Measurements from ENCODE around the gene PKN1. TPM values are rescaled to one million over a fixed set of nuclear protein-coding genes. Genes with fewer than 3 reads are reported as not detected.
A peak's percentile ranks its signal among the peaks of the same experiment; 100 is the strongest.

Gene PKN1
- total and polyA plus RNA-seq, 2 experiments from 2014 or later = 86.8 to 201 TPM

- TF ChIP-seq STAT1 (IDR thresholded peaks at IDR 0.05; ENCODE audit: unreplicated experiment) (no peak), POLR2AphosphoS5 (IDR thresholded peaks at IDR 0.05; ENCODE audit: low read depth) (no peak), NANOG (IDR thresholded peaks at IDR 0.05; ENCODE audit: borderline replicate concordance) (no peak), CREB1 (CRISPR knock-in tag; IDR thresholded peaks at IDR 0.05; ENCODE audit: low read depth) (no peak), ZNF114 (CRISPR knock-in tag; IDR thresholded peaks at IDR 0.05) (no peak), CTCF (conservative IDR thresholded peaks at IDR 0.05; ENCODE audit: low read depth in 2 of 2) (no peak), JUNB (IDR thresholded peaks at IDR 0.05; ENCODE audit: unreplicated experiment) (no peak)
- TF ChIP-seq, protein P1, sequence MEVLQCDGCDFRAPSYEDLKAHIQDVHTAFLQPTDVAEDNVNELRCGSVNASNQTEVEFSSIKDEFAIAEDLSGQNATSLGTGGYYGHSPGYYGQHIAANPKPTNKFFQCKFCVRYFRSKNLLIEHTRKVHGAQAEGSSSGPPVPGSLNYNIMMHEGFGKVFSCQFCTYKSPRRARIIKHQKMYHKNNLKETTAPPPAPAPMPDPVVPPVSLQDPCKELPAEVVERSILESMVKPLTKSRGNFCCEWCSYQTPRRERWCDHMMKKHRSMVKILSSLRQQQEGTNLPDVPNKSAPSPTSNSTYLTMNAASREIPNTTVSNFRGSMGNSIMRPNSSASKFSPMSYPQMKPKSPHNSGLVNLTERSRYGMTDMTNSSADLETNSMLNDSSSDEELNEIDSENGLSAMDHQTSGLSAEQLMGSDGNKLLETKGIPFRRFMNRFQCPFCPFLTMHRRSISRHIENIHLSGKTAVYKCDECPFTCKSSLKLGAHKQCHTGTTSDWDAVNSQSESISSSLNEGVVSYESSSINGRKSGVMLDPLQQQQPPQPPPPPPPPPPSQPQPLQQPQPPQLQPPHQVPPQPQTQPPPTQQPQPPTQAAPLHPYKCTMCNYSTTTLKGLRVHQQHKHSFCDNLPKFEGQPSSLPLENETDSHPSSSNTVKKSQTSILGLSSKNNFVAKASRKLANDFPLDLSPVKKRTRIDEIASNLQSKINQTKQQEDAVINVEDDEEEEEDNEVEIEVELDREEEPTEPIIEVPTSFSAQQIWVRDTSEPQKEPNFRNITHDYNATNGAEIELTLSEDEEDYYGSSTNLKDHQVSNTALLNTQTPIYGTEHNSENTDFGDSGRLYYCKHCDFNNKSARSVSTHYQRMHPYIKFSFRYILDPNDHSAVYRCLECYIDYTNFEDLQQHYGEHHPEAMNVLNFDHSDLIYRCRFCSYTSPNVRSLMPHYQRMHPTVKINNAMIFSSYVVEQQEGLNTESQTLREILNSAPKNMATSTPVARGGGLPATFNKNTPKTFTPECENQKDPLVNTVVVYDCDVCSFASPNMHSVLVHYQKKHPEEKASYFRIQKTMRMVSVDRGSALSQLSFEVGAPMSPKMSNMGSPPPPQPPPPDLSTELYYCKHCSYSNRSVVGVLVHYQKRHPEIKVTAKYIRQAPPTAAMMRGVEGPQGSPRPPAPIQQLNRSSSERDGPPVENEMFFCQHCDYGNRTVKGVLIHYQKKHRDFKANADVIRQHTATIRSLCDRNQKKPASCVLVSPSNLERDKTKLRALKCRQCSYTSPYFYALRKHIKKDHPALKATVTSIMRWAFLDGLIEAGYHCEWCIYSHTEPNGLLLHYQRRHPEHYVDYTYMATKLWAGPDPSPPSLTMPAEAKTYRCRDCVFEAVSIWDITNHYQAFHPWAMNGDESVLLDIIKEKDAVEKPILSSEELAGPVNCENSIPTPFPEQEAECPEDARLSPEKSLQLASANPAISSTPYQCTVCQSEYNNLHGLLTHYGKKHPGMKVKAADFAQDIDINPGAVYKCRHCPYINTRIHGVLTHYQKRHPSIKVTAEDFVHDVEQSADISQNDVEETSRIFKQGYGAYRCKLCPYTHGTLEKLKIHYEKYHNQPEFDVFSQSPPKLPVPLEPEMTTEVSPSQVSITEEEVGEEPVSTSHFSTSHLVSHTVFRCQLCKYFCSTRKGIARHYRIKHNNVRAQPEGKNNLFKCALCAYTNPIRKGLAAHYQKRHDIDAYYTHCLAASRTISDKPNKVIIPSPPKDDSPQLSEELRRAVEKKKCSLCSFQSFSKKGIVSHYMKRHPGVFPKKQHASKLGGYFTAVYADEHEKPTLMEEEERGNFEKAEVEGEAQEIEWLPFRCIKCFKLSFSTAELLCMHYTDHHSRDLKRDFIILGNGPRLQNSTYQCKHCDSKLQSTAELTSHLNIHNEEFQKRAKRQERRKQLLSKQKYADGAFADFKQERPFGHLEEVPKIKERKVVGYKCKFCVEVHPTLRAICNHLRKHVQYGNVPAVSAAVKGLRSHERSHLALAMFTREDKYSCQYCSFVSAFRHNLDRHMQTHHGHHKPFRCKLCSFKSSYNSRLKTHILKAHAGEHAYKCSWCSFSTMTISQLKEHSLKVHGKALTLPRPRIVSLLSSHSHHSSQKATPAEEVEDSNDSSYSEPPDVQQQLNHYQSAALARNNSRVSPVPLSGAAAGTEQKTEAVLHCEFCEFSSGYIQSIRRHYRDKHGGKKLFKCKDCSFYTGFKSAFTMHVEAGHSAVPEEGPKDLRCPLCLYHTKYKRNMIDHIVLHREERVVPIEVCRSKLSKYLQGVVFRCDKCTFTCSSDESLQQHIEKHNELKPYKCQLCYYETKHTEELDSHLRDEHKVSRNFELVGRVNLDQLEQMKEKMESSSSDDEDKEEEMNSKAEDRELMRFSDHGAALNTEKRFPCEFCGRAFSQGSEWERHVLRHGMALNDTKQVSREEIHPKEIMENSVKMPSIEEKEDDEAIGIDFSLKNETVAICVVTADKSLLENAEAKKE (CRISPR knock-in tag; IDR thresholded peaks at IDR 0.05) = no peak
- TF ChIP-seq, protein P2, sequence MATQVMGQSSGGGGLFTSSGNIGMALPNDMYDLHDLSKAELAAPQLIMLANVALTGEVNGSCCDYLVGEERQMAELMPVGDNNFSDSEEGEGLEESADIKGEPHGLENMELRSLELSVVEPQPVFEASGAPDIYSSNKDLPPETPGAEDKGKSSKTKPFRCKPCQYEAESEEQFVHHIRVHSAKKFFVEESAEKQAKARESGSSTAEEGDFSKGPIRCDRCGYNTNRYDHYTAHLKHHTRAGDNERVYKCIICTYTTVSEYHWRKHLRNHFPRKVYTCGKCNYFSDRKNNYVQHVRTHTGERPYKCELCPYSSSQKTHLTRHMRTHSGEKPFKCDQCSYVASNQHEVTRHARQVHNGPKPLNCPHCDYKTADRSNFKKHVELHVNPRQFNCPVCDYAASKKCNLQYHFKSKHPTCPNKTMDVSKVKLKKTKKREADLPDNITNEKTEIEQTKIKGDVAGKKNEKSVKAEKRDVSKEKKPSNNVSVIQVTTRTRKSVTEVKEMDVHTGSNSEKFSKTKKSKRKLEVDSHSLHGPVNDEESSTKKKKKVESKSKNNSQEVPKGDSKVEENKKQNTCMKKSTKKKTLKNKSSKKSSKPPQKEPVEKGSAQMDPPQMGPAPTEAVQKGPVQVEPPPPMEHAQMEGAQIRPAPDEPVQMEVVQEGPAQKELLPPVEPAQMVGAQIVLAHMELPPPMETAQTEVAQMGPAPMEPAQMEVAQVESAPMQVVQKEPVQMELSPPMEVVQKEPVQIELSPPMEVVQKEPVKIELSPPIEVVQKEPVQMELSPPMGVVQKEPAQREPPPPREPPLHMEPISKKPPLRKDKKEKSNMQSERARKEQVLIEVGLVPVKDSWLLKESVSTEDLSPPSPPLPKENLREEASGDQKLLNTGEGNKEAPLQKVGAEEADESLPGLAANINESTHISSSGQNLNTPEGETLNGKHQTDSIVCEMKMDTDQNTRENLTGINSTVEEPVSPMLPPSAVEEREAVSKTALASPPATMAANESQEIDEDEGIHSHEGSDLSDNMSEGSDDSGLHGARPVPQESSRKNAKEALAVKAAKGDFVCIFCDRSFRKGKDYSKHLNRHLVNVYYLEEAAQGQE (IDR thresholded peaks at IDR 0.05; ENCODE audit: unreplicated experiment) = no peak
- no peak overlapping the region for H3K27ac ChIP-seq (ENCODE audit: low read depth)
- H3K4me1 ChIP-seq (ENCODE audit: insufficient read depth) = peaks cover 12% of the 10 kb centered on the region; the same call in 1 of the 2 replicates
- no peak overlapping the region for H3K27ac Mint-ChIP-seq
- H3K9me2 ChIP-seq (ENCODE audit: insufficient read depth) = no peaks in the 10 kb centered on the region
- 0 out of 3 replicates have a peak, but pooled peaks cover 4% of the 10 kb centered on the region for H3K9me3 Mint-ChIP-seq
- H4K20me1 ChIP-seq (replicated peaks; ENCODE audit: insufficient read depth) = peaks cover 6% of the 10 kb centered on the region
- H3K4me3 Mint-ChIP-seq = peak overlapping the region; percentile 71
- DNase-seq (ENCODE audit: low spot score) (peak; percentile 55), ATAC-seq (peak; percentile 39)
- peak overlapping the region; percentile 70 for H3K4me3 ChIP-seq
- H3K79me2 ChIP-seq (replicated peaks; ENCODE audit: insufficient read depth) = peaks cover 49% of the 10 kb centered on the region
- H3K4me1 Mint-ChIP-seq = peaks cover 8% of the 10 kb centered on the region; the same call in 2 of the 3 replicates
- no peaks in the 10 kb centered on the region for H3K36me3 ChIP-seq (ENCODE audit: insufficient read depth)
- no peaks in the 10 kb centered on the region; the same call in 1 of the 2 replicates for H3K27me3 ChIP-seq (ENCODE audit: insufficient read depth)
- peaks cover 12% of the 10 kb centered on the region; the same call in 1 of the 2 replicates for H3F3A ChIP-seq (replicated peaks; ENCODE audit: low read depth)
- peak overlapping the region; percentile 84 for H3K4me2 ChIP-seq
- no peaks in the 10 kb centered on the region; the same call in 1 of the 3 replicates for H3K36me3 Mint-ChIP-seq (ENCODE audit: low read depth)
- peaks cover 20% of the 10 kb centered on the region for H3K27me3 Mint-ChIP-seq (ENCODE audit: insufficient read depth, low read depth, poor library complexity)
- no peak overlapping the region for H2AFZ ChIP-seq
Observed at GRCh38 chr19:14433554-14434501, 722 bp downstream of the PKN1 start.
